SK-N-SH (cell line): ENCODE data around the gene CRK.

Source experiments
- MEF2A ChIP-seq: IDR thresholded peaks from 2 replicates; pipeline ENCODE4 v1.4.0; 2012; ENCODE audit warnings: low read depth, borderline replicate concordance
- NFIC ChIP-seq: IDR thresholded peaks from 2 replicates; pipeline ENCODE4 v1.4.0; 2012; ENCODE audit warnings: borderline replicate concordance
- POLR2AphosphoS5 ChIP-seq: IDR thresholded peaks from 2 replicates; pipeline ENCODE4 v1.6.1; 2012; ENCODE audit warnings: low read depth, low read length
- RAD21 ChIP-seq: IDR thresholded peaks from 2 replicates; pipeline ENCODE4 v1.6.1; 2012; ENCODE audit warnings: mild to moderate bottlenecking, low read length
- SIN3A ChIP-seq: IDR thresholded peaks from 2 replicates; pipeline ENCODE4 v1.6.1; 2012; ENCODE audit warnings: low read depth, mild to moderate bottlenecking, low read length, moderate library complexity, borderline replicate concordance
- SMC3 ChIP-seq: IDR thresholded peaks from 2 replicates; pipeline ENCODE4 v1.6.1; 2012; ENCODE audit warnings: low read depth, low read length, improper control_type of control experiment
- TCF12 ChIP-seq: IDR thresholded peaks from 2 replicates; pipeline ENCODE4 v1.4.0; 2012
- TF ChIP-seq, protein P1 (sequence below): IDR thresholded peaks from 2 replicates; pipeline ENCODE4 v1.4.0; 2012; ENCODE audit warnings: low read depth
- TF ChIP-seq, protein P2 (sequence below): IDR thresholded peaks from 2 replicates; pipeline ENCODE4 v1.6.1; 2012; ENCODE audit warnings: mild to moderate bottlenecking, low read depth, low read length, moderate library complexity
- TF ChIP-seq, protein P3 (sequence below): IDR thresholded peaks from 2 replicates; pipeline ENCODE4 v1.4.0; 2012; ENCODE audit warnings: low read depth, borderline replicate concordance

DNA sequence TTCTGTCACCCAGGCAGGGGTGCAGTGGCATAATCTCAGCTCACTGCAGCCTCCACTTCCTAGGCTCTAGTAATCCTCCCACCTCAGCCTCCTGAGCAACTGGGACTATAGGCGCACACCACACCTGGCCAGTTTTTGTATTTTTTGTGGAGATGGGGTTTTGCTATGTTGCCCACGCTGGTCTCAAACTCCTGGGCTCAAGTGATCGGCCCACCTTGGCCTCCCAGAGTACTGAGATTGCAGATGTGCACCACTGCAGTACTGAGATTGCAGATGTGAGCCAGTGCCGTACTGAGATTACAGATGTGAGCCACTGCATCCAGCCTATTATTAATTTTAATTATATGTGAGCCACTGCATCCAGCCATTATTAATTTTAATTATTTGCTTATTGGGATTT lies 13.8 kb downstream of the CRK start:
- TF ChIP-seq, protein P1, sequence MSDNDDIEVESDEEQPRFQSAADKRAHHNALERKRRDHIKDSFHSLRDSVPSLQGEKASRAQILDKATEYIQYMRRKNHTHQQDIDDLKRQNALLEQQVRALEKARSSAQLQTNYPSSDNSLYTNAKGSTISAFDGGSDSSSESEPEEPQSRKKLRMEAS = no peak
- TF ChIP-seq NFIC = no peak
- TF ChIP-seq, protein P2, sequence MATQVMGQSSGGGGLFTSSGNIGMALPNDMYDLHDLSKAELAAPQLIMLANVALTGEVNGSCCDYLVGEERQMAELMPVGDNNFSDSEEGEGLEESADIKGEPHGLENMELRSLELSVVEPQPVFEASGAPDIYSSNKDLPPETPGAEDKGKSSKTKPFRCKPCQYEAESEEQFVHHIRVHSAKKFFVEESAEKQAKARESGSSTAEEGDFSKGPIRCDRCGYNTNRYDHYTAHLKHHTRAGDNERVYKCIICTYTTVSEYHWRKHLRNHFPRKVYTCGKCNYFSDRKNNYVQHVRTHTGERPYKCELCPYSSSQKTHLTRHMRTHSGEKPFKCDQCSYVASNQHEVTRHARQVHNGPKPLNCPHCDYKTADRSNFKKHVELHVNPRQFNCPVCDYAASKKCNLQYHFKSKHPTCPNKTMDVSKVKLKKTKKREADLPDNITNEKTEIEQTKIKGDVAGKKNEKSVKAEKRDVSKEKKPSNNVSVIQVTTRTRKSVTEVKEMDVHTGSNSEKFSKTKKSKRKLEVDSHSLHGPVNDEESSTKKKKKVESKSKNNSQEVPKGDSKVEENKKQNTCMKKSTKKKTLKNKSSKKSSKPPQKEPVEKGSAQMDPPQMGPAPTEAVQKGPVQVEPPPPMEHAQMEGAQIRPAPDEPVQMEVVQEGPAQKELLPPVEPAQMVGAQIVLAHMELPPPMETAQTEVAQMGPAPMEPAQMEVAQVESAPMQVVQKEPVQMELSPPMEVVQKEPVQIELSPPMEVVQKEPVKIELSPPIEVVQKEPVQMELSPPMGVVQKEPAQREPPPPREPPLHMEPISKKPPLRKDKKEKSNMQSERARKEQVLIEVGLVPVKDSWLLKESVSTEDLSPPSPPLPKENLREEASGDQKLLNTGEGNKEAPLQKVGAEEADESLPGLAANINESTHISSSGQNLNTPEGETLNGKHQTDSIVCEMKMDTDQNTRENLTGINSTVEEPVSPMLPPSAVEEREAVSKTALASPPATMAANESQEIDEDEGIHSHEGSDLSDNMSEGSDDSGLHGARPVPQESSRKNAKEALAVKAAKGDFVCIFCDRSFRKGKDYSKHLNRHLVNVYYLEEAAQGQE = no peak
- no peak for TF ChIP-seq POLR2AphosphoS5
- TF ChIP-seq SMC3 = no peak
- TF ChIP-seq, protein P3, sequence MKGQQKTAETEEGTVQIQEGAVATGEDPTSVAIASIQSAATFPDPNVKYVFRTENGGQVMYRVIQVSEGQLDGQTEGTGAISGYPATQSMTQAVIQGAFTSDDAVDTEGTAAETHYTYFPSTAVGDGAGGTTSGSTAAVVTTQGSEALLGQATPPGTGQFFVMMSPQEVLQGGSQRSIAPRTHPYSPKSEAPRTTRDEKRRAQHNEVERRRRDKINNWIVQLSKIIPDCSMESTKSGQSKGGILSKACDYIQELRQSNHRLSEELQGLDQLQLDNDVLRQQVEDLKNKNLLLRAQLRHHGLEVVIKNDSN = no peak
- TF ChIP-seq RAD21 = no peak
- TF ChIP-seq TCF12 = no peak
- no peak for TF ChIP-seq MEF2A
- no peak for TF ChIP-seq SIN3A
